GM18526 (cell line): ENCODE results near the gene GADL1.

Experiments used
- POLR2A ChIP-seq: IDR thresholded peaks from 3 replicates; pipeline ENCODE4 v1.6.1; 2011; ENCODE audit not compliant: insufficient read length; ENCODE audit errors: extremely low read depth

GADL1 gene

DNA sequence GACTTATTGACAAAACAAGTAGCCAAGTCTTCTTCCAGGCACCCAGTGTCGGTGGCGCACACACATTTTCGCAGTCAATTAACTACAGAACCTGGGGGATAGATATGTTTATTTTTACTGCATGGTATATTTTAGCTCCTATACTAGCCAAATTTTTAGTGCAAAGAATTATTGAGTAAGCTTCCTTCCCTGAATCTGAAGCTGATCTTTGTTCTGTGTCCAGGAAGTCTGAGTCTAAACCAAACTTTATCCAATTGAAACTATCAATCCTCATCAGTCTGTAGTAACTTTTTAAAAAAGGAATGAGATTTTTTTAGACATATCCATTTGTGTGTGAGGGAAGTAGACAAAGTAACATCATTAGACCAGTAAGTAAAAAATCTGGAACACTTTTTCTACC lies 133.1 kb downstream of the GADL1 start:
- TF ChIP-seq POLR2A: no peak

DNA sequence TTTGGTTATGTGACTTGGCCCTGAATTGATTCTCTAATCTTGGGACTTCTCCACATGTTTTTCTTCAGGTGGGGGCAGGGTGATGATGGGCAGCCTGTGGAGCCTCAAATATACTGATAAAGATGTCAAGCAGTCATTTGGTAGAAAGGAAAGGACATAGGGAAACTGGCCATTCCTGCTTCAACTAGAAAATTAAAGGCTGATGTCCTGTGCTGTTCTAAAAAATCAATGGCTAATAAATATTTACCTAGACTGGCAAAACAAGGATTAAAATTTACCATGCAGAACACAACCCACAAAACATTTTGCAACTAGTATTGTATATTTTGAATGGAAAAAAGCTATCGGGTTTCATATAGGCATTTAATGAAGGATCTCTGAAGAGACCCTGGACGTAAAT lies 133.7 kb downstream of the GADL1 start:
- no peak for TF ChIP-seq POLR2A

DNA sequence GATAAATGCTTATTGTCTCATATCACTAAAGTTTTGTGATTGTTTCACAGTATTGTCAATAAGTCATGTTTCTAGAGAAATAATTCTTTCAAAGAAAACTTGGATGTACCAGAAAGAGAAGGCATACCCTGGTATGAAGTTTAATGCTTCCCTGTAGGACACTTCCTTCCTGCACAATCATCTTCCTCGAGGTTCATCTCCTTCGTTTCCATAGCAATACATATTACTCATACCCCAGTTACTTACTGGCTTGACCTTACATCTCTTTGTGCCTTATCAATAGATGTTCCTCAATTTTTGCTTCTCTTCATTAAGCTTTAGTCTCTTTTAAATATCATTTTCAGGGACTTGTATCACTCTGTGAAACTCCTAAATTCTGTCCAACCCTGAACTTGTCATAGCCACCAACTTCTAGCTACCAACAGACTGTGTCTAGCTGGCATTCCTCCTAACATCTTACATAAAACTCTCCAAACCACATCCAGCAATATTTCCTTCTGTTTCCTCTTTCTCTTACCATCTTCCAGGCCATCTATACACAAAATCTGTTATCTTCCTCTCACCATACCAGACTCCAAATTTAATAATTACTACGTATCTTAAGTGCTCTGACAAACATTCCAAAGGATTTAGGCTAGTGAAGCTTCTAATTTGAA lies 134.3 kb downstream of the GADL1 start:
- TF ChIP-seq POLR2A: no peak

DNA sequence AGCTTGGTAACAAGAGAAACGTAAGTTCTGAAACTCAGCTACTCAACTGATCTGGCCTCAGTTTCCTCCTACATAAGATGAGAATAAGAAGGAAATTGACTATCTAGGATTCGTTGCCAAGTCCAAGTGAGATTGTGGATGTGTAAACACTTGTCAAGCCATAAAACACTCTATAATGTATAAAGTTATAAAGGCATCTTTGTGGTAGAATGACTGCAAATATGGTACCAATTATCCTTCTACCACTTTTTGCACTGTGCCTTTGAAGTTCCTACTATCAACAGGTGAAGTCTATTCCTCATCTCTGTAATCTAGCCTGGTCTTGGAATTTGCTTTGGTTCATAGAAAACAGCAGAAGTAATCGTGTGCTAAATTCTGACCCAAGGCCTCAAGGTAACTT lies 138.2 kb downstream of the GADL1 start:
- no peak for TF ChIP-seq POLR2A

DNA sequence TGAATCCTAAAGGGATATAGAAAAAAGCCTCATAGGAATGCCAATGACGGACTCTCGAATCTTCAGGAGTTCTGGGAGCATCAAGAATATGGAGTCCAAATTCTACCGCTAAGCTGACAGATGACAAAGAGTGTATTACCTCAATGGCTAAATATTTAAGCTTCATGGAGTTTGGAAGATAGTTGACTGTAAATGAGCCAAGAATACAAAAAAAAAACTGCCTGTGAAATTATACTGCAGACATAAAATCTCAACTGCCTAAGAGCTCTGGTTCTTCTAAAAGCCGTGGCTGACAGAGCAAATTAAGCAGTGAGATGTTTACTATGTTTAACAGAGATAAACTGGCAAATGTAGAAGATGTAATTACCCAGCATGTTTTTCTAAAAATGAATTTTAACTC lies 140.0 kb downstream of the GADL1 start:
- TF ChIP-seq POLR2A: no peak

- TF ChIP-seq POLR2A: no peak
These were observed 140.7 kb downstream of the GADL1 start for GRCh38 chr3:30753766-30754165.

DNA sequence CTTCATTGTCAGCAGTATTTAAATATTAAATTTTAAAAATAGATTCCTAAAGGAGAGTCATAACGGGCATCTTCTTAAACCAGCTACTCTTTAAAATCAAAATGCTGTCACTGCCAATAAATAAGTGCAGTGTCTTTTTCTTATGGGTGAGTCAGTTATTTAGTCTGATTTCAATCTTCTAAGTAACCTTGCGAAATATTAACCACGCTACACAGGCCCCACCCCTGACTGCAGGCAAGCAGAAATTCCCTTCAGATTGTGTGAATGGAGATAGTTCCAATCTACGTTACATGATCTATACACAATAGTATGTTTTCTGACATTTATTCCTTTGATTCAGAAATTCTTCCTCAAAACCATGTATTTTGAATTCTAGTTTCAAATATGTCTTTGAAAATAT lies 141.5 kb downstream of the GADL1 start:
- TF ChIP-seq POLR2A: no peak

- TF ChIP-seq POLR2A: no peak
These were observed 142.0 kb downstream of the GADL1 start for GRCh38 chr3:30752491-30752890.

- no peak for TF ChIP-seq POLR2A
These were observed 142.7 kb downstream of the GADL1 start for GRCh38 chr3:30751610-30752299.

DNA sequence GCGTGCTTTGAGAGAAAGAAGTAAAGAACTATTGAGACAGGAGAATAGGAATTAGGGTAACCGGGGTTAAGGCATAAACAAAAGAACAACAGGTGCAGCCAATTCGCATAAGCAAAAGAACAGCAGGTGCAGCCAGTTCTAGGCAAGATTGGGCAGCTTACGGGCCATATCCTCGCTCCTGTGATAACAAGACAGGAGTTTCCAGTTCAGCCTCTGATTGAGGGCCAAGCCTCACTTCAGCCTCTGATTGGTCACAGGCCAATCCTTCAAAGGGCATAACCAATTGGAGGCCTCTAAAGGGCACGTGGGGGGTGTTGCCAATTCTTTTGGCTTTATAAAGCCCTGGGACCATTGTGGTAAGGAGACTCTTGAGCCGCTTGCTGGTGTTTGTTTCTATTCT lies 143.5 kb downstream of the GADL1 start:
- TF ChIP-seq POLR2A: no peak

GRCh38 chr3:30749230-30749629 lies 145.2 kb downstream of the GADL1 start:
- no peak for TF ChIP-seq POLR2A

DNA sequence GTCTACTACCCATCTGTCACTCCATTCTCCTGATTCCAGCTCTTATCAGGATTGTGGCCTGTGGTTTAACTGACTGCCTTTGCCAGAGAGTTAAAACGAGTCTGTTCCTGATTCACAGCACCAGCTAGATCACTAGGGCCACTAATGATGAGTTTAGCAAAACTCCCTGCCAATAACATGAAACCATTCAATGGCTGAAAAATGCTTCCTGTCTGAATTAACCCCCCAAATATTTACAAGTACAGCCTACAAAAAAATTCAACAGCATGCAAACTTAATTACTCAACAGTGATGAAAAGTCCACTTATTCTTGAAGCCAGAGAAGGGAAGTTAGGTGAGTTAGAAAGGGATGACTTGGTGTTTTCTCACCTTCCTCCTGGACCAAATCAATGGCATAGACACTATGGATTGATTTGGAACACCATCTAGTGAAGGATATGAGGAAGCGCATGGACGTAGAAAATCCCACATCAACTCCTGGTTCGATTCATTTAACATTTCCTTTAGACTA lies 146.6 kb downstream of the GADL1 start:
- no peak for TF ChIP-seq POLR2A

DNA sequence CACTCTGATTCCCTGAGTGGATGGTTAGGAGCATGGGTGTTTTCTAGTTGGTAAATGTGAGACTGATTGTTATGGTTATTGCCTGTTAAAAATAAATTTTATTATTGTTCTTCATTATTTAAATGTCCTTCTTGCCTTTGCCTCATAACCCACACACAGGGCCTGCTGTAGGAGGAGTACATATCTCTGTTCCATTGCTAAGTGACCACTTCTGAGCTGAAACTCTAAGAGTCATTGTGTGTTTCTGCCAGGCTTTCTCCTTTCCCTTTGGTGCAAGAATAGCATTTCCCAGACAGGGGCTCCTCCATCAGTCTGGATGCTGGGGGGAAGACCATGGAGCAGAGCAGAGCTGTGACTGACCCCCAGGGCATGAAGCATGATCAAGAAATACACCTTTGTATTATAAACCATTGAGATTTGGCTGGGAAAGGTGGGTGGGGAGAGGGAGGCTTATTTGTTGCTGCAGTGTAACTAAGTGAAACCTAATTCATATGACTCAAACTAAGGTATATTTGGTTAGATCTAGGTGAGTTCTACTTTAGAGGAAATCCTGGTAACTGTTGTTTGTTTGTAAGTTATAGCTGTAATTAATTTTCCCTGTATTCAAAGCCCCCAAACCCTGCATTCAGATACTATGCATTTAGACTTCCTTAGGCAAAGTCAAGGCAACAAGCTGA lies 150.7 kb downstream of the GADL1 start:
- TF ChIP-seq POLR2A: no peak

GRCh38 chr3:30742796-30743619 lies 151.5 kb downstream of the GADL1 start:
- no peak for TF ChIP-seq POLR2A

GRCh38 chr3:30741889-30742288 lies 152.6 kb downstream of the GADL1 start:
- no peak for TF ChIP-seq POLR2A

- no peak for TF ChIP-seq POLR2A
These were observed 155.9 kb downstream of the GADL1 start for GRCh38 chr3:30738605-30739004.
